Articular chondrocyte of knee joint (primary cell): ENCODE data around the gene ALG13. TPM values are rescaled to one million over a fixed set of nuclear protein-coding genes. Genes with fewer than 3 reads are reported as not detected.

Source experiments
- small RNA-seq: library from RNA; depleted of rRNA; stranded (forward); fragments of <200 nt; gene quantifications from one replicate; pipeline ENCODE3, GENCODE V24; 2012
- total RNA-seq: library from RNA; depleted of rRNA; stranded (reverse); fragments of >200 nt; gene quantifications from 2 replicates; pipeline ENCODE4 v1.2.3, GENCODE V29; 2012

The ALG13 gene
- 45.4 and 58.0 TPM in 2 replicates for total RNA-seq

GRCh38 chrX:111680988-111681779 is at the start of gene ALG13:
Gene ALG13, plus strand, starts transcription at chrX:111681170. Its CDS starts 49 bp downstream, at chrX:111681219.

Small RNA genes lying within 50 kb of the gene (small RNA-seq; reads per million reads assigned to genes)
- gene RNA5SP512, result not detected

Other genes starting within 250 kb of the ALG13 start
- not detected in 2 replicates for gene SERTM2, start 169.5 kb upstream of the ALG13 start, total RNA-seq
- not detected in 2 replicates for gene TRPC5OS, start 195.0 kb downstream of the ALG13 start, total RNA-seq